ENCODE data around the gene PRDM16. TPM values are rescaled to one million over a fixed set of nuclear protein-coding genes. Genes with fewer than 3 reads are reported as not detected.

PRDM16 gene
- polyA plus RNA-seq, 1 donor (not counting 4 experiments of a cell fraction or from before 2014, with no cell fraction given): 0.05 TPM

DNA sequence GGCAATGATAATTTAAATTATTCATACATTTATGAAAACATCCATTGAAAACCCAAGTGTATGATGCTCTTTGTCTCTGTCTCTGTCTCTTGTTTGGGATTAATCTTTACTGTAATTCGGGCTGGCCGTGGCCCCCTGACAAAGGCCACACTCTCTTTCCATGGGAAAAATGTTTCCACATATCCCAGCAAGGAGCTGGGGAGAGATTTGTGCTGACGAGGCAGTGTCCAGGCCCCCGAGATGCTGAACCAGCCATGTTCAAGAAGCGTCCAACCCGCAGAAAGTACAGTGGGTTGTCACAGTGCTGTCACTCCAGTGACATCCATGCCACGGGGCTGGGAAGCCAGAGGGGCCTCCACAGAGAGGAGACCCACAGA, 147.0 kb downstream of the PRDM16 start:
- H3K4me1 ChIP-seq (ENCODE audit: control insufficient read depth, extremely low read depth, insufficient read depth, low read length): no peaks in the 10 kb centered on the region
- H3K79me2 ChIP-seq (ENCODE audit: control insufficient read depth, insufficient read depth, low read length): no peaks in the 10 kb centered on the region
- FAIRE-seq (no peak), DNase-seq (ENCODE audit: low read depth, low spot score) (no peak)
- H3K27me3 ChIP-seq (ENCODE audit: control insufficient read depth, extremely low read depth, insufficient read depth, low read length): peaks cover 3% of the 10 kb centered on the region
- H3K9me1 ChIP-seq (ENCODE audit: control insufficient read depth, extremely low read depth, insufficient read depth, low read length): no peaks in the 10 kb centered on the region
- H4K20me1 ChIP-seq (ENCODE audit: control insufficient read depth, extremely low read depth, insufficient read depth, low read length): no peaks in the 10 kb centered on the region
- no peak overlapping the region for H3K9ac ChIP-seq (ENCODE audit: control insufficient read depth, extremely low read depth, insufficient read depth, low read length)
- H3K27ac ChIP-seq (ENCODE audit: control insufficient read depth, insufficient read depth, low read length): no peak overlapping the region
- dilution Hi-C loops (cut with MboI; ENCODE audit: extremely low pct_ligation_motif_present, low sequenced_read_pairs): no loop called here
- no peaks in the 10 kb centered on the region for H3K36me3 ChIP-seq (ENCODE audit: control insufficient read depth in 2 of 2, extremely low read depth in 1 of 2, insufficient read depth in 2 of 2, low read length in 2 of 2)
- H3K9me3 ChIP-seq (ENCODE audit: control insufficient read depth, low read depth, low read length): no peaks in the 10 kb centered on the region
- no peak overlapping the region for H3K4me2 ChIP-seq (ENCODE audit: control insufficient read depth, extremely low read depth, insufficient read depth, low read depth, low read length)
- no peak overlapping the region for H2AFZ ChIP-seq (ENCODE audit: control insufficient read depth, low read length)
- TF ChIP-seq CTCF (optimal IDR thresholded peaks at IDR 0.05 in 1 of 3, IDR thresholded peaks at IDR 0.05 in 1 of 3, conservative IDR thresholded peaks at IDR 0.05 in 1 of 3; ENCODE audit: extremely low read depth in 1 of 3, insufficient read depth in 2 of 3, low read length in 3 of 3) (no peak), EZH2 (IDR thresholded peaks at IDR 0.05; ENCODE audit: low read length) (no peak)
- H3K4me3 ChIP-seq (ENCODE audit: control insufficient read depth in 2 of 3, extremely low read depth in 1 of 3, insufficient read depth in 2 of 3, low read depth in 1 of 3, low read length in 3 of 3): no peak overlapping the region

DNA sequence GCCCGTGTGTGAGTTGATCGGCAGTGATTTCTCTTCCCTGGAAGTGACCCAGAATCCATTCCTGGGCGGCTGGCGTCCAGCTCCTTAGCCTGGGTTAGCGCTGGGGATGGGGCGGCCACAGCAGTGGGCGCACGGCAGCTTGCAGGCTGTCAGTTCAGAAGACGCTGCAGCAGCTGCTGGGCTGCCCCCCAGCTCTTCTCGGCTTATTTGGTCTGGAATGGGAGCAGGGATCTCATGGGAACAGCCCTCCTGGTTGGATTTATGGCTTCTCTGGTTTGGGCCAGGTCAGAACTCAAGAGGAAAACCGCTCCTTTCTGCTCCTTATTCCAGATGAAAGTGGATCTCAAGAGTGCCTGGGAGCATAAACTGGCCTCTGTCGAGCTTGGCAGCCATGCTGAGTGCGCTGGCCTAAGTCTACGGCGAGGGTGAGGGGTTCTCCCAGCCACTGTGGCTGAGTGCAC, 148.2 kb downstream of the PRDM16 start:
- no peak for DNase-seq (ENCODE audit: low read depth, low spot score)
- Histone ChIP-seq H3K36me3 (ENCODE audit: control insufficient read depth in 2 of 2, extremely low read depth in 1 of 2, insufficient read depth in 2 of 2, low read length in 2 of 2) (no peaks in the 10 kb centered on the region), H3K4me3 (ENCODE audit: control insufficient read depth in 2 of 3, extremely low read depth in 1 of 3, insufficient read depth in 2 of 3, low read depth in 1 of 3, low read length in 3 of 3) (no peak overlapping the region), H2AFZ (ENCODE audit: control insufficient read depth, low read length) (no peak overlapping the region), H3K9ac (ENCODE audit: control insufficient read depth, extremely low read depth, insufficient read depth, low read length) (no peak overlapping the region), H3K27me3 (ENCODE audit: control insufficient read depth, extremely low read depth, insufficient read depth, low read length) (peaks cover 3% of the 10 kb centered on the region), H4K20me1 (ENCODE audit: control insufficient read depth, extremely low read depth, insufficient read depth, low read length) (no peaks in the 10 kb centered on the region), H3K4me1 (ENCODE audit: control insufficient read depth, extremely low read depth, insufficient read depth, low read length) (no peaks in the 10 kb centered on the region), H3K79me2 (ENCODE audit: control insufficient read depth, insufficient read depth, low read length) (no peaks in the 10 kb centered on the region), H3K27ac (ENCODE audit: control insufficient read depth, insufficient read depth, low read length) (no peak overlapping the region), H3K9me1 (ENCODE audit: control insufficient read depth, extremely low read depth, insufficient read depth, low read length) (no peaks in the 10 kb centered on the region), H3K4me2 (ENCODE audit: control insufficient read depth, extremely low read depth, insufficient read depth, low read depth, low read length) (no peak overlapping the region), H3K9me3 (ENCODE audit: control insufficient read depth, low read depth, low read length) (no peaks in the 10 kb centered on the region)
- no peak for TF ChIP-seq EZH2 (IDR thresholded peaks at IDR 0.05; ENCODE audit: low read length)
- TF ChIP-seq CTCF (optimal IDR thresholded peaks at IDR 0.05 in 1 of 3, IDR thresholded peaks at IDR 0.05 in 1 of 3, conservative IDR thresholded peaks at IDR 0.05 in 1 of 3; ENCODE audit: extremely low read depth in 1 of 3, insufficient read depth in 2 of 3, low read length in 3 of 3): no peak
- dilution Hi-C loops (cut with MboI; ENCODE audit: extremely low pct_ligation_motif_present, low sequenced_read_pairs): no loop called here
- FAIRE-seq: no peak
